Neuron (in vitro differentiated cells): ENCODE data around the gene KIZ.

Experiments used
- H2AFZ ChIP-seq: one replicate; pipeline ENCODE4 v1.6.1; 2013; ENCODE audit warnings: low read depth, mild to moderate bottlenecking, inconsistent platforms, low read length, moderate library complexity
- H3K27me3 ChIP-seq: one replicate; pipeline ENCODE4 v1.6.1; 2013; ENCODE audit warnings: low read length; ENCODE audit not compliant: insufficient read depth
- H3K36me3 ChIP-seq: one replicate; pipeline ENCODE4 v1.6.1; 2013; ENCODE audit warnings: low read length; ENCODE audit not compliant: insufficient read depth
- H3K4me1 ChIP-seq: one replicate; pipeline ENCODE4 v1.6.1; 2013; ENCODE audit warnings: low read length; ENCODE audit not compliant: insufficient read depth
- H3K4me3 ChIP-seq: 2 replicates; pipeline ENCODE4 v1.5.1; 2013; ENCODE audit warnings: mild to moderate bottlenecking, low read length, moderate library complexity
- H3K9me3 ChIP-seq: one replicate; pipeline ENCODE4 v1.6.1; 2013; ENCODE audit warnings: low read length

KIZ gene

DNA sequence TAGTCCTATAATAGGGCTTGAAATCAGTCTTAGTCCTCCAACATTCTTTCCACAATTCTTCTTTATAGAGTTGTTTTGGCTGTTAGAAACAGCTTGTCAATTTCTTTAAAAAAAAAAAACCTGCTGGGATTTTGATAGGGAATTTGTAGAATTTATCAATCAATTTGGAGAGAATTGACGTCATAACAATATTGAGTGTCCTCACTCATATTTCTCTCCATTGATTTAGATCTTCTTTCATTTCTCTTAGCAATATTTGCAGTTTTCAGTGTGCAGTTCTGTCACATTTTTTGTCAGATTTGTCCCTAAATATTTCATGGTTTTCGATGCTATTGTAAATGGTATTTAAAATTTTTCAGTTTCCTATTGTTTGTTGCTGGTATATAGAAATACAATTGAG lies 14.5 kb upstream of the KIZ start:
- Histone ChIP-seq H3K36me3 (no peaks in the 10 kb centered on the region), H3K4me3 (no peak overlapping the region), H3K27me3 (peaks cover 45% of the 10 kb centered on the region), H2AFZ (no peak overlapping the region), H3K9me3 (no peaks in the 10 kb centered on the region), H3K4me1 (no peaks in the 10 kb centered on the region)

GRCh38 chr20:21113697-21114096 lies 12.2 kb upstream of the KIZ start:
- H3K4me1 ChIP-seq, result no peaks in the 10 kb centered on the region
- no peaks in the 10 kb centered on the region for H3K36me3 ChIP-seq
- H3K4me3 ChIP-seq, result no peak overlapping the region
- no peak overlapping the region for H2AFZ ChIP-seq
- H3K27me3 ChIP-seq, result peaks cover 39% of the 10 kb centered on the region
- no peaks in the 10 kb centered on the region for H3K9me3 ChIP-seq

DNA sequence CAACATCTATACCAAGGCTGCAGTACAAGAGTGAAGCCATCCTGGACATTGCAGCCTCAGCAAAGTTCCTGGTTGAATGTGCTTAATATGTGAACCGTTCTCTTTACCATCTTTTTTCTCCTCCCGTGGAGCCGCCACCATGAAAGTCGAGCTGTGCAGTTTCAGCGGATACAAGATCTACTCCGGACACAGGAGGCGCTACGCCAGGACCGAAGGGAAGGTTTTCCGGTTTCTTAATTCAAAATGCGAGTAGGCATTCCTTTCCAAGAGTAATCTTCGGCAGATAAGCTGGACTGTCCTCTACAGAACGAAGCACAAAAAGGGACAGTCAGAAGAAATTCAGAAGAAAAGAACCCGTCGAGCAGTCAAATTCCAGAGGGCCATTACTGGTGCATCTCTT lies 11.3 kb upstream of the KIZ start:
- H3K36me3 ChIP-seq, result no peaks in the 10 kb centered on the region
- H3K9me3 ChIP-seq, result no peaks in the 10 kb centered on the region
- H3K4me1 ChIP-seq, result no peaks in the 10 kb centered on the region
- no peak overlapping the region for H3K4me3 ChIP-seq
- H2AFZ ChIP-seq, result no peak overlapping the region
- peaks cover 37% of the 10 kb centered on the region for H3K27me3 ChIP-seq

DNA sequence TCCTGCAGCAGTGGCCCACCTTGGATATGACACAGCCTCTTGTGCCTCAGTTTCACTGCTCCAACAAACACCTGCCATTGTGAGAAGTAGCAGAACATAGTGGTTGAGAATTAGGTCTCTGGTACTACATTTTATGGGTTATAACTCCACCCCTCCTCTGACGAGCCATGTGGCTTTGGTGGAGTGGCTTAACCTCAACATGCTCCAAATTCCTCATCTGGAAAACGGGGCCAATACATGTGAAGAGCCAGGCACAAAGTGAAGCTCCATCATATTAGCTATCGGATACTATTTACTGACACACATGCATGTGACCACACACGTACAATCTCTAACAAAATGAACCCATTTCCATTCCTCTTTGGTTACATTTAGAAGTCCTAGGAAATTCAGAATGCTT lies 8.4 kb upstream of the KIZ start:
- Histone ChIP-seq H3K4me1 (no peaks in the 10 kb centered on the region), H3K4me3 (no peak overlapping the region), H2AFZ (no peak overlapping the region), H3K9me3 (peaks cover 4% of the 10 kb centered on the region), H3K27me3 (peaks cover 24% of the 10 kb centered on the region), H3K36me3 (no peaks in the 10 kb centered on the region)

GRCh38 chr20:21118138-21118537 lies 7.7 kb upstream of the KIZ start:
- H3K27me3 ChIP-seq, result peaks cover 24% of the 10 kb centered on the region

GRCh38 chr20:21118782-21119181 lies 7.1 kb upstream of the KIZ start:
- Histone ChIP-seq H3K36me3 (no peaks in the 10 kb centered on the region), H3K27me3 (peaks cover 24% of the 10 kb centered on the region), H2AFZ (no peak overlapping the region), H3K4me1 (no peaks in the 10 kb centered on the region), H3K4me3 (no peak overlapping the region), H3K9me3 (peaks cover 4% of the 10 kb centered on the region)

More at GRCh38 chr20:21118138-21118537, 7.7 kb upstream of the KIZ start:
- Histone ChIP-seq H3K4me3 (no peak overlapping the region), H3K9me3 (peaks cover 4% of the 10 kb centered on the region), H3K4me1 (no peaks in the 10 kb centered on the region), H2AFZ (no peak overlapping the region), H3K36me3 (no peaks in the 10 kb centered on the region)

DNA sequence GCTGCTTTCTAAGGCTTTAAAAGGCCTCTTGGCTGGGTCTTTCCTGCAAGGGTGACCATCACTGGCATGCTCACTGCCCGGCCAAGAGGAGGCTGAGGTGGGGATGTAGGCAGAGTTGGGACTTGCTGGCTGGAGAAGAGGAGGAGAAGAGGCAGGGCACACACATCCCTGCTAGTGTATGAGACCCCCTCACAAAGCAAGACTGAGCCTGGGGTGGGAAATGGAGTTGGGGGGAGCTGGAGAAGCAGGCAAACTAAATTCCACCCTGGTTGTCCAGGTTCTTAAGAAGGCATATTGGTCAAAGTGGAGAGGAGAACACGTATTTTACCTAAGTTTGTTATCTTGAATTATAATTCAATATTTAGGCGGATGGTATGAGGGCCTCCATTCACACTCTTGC lies 1.7 kb upstream of the KIZ start:
- Histone ChIP-seq H3K27me3 (peaks cover 4% of the 10 kb centered on the region), H3K9me3 (peaks cover 4% of the 10 kb centered on the region), H3K36me3 (no peaks in the 10 kb centered on the region), H3K4me1 (peaks cover 14% of the 10 kb centered on the region), H3K4me3 (no peak overlapping the region), H2AFZ (no peak overlapping the region)

DNA sequence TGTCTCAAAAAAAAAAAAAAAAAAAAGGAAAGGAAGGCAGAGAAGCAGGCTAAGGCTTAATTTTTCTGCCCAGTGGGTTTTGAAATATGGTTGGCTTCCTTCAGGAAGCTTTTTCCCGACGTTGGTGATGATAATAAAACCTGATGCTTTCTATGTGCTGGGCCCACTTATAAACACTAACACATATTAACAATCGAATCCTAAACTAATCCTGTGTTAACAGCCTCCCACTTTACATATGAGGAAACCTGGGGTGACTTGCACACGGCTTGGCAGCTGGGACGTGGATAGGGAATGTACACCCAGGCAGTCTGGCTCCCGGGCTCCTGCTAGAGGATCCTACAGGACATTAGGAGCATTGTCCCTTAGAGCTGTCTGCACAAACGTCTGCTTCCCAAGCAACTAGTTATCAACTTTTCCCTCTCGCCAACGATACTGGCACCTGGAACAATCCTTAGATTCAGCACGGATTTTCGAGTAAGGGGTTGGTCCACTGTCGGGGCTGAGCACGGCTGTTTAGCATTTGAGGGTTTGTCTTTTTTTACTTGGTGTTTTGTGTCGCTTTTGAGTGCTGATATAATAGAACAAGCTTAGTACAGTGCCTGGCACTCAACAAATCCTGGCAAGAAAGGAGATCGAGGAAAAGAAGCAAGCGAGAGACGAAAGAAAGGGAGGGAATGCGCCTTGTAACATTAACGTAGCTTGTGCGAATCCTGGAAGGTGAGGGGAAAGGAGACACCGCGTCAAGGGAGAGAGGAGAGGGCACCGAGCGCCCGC lies 622 bp upstream of the KIZ start:
- Histone ChIP-seq H2AFZ (peak overlapping the region; percentile 94), H3K4me1 (peaks cover 14% of the 10 kb centered on the region), H3K9me3 (peaks cover 4% of the 10 kb centered on the region), H3K27me3 (peaks cover 4% of the 10 kb centered on the region), H3K36me3 (no peaks in the 10 kb centered on the region), H3K4me3 (peak overlapping the region; percentile 76)

- H3K4me1 ChIP-seq, result peaks cover 14% of the 10 kb centered on the region
- H3K27me3 ChIP-seq, result no peaks in the 10 kb centered on the region
- H3K4me3 ChIP-seq, result peak overlapping the region; percentile 76
- H3K9me3 ChIP-seq, result no peaks in the 10 kb centered on the region
- peaks cover 2% of the 10 kb centered on the region for H3K36me3 ChIP-seq
- peak overlapping the region; percentile 94 for H2AFZ ChIP-seq
Measured at GRCh38 chr20:21126581-21126870, 644 bp downstream of the KIZ start.

GRCh38 chr20:21127201-21127981 lies 1.5 kb downstream of the KIZ start:
- H3K4me3 ChIP-seq, result peak overlapping the region; percentile 76
- no peak overlapping the region for H2AFZ ChIP-seq
- H3K36me3 ChIP-seq, result peaks cover 2% of the 10 kb centered on the region
- H3K9me3 ChIP-seq, result no peaks in the 10 kb centered on the region
- H3K4me1 ChIP-seq, result peaks cover 14% of the 10 kb centered on the region
- no peaks in the 10 kb centered on the region for H3K27me3 ChIP-seq

GRCh38 chr20:21129861-21130260 lies 4.0 kb downstream of the KIZ start:
- Histone ChIP-seq H2AFZ (no peak overlapping the region), H3K9me3 (no peaks in the 10 kb centered on the region), H3K27me3 (no peaks in the 10 kb centered on the region)

GRCh38 chr20:21133404-21133803 lies 7.5 kb downstream of the KIZ start:
- Histone ChIP-seq H3K4me1 (no peaks in the 10 kb centered on the region), H3K27me3 (no peaks in the 10 kb centered on the region), H3K9me3 (no peaks in the 10 kb centered on the region), H3K36me3 (peaks cover 2% of the 10 kb centered on the region), H2AFZ (no peak overlapping the region), H3K4me3 (no peak overlapping the region)

More at GRCh38 chr20:21129861-21130260, 4.0 kb downstream of the KIZ start:
- Histone ChIP-seq H3K36me3 (peaks cover 2% of the 10 kb centered on the region), H3K4me1 (peaks cover 14% of the 10 kb centered on the region), H3K4me3 (no peak overlapping the region)

GRCh38 chr20:21133917-21134622 lies 8.2 kb downstream of the KIZ start:
- no peaks in the 10 kb centered on the region for H3K9me3 ChIP-seq
- peaks cover 2% of the 10 kb centered on the region for H3K36me3 ChIP-seq
- no peaks in the 10 kb centered on the region for H3K4me1 ChIP-seq
- H3K27me3 ChIP-seq, result no peaks in the 10 kb centered on the region
- H2AFZ ChIP-seq, result no peak overlapping the region
- H3K4me3 ChIP-seq, result no peak overlapping the region
